ENCODE results near the gene ETNK1.

ETNK1 gene

DNA sequence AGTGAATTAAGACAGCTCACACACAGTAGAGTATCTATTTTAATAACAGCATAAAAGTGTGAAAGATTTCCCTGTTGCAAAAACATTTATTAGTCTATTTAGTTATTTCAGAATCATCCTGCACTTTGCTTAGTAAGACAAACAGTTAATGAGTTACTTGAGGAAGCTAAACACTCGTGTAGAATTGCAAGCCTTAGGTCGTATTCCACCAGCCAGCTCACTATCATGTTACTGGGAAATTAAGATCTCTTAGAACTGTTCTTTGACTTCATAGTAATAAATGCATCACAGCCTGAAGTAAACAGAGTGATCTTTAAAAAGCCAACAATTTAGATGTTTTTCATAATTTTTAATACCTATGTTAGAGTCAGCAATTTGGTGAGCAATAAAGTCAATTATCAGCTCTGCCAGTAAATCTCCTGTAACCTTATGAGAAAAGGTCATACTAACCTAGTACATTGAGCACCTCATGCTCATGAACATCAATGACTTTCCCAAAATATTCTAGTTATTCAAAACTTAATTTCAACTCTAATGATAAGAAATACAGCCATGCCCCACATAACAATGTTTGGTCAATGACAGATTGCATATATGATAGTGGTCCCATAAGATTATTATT lies 26.7 kb upstream of the ETNK1 start:
- TF ChIP-seq REST (IDR thresholded peaks at IDR 0.05; ENCODE audit: insufficient replicate concordance, low read depth) (no peak), GABPA (IDR thresholded peaks at IDR 0.05; ENCODE audit: low read depth) (no peak), POLR2AphosphoS5 (IDR thresholded peaks at IDR 0.05; ENCODE audit: low read depth) (no peak), SPI1 (IDR thresholded peaks at IDR 0.05; ENCODE audit: borderline replicate concordance, low read depth) (no peak), CTCF (IDR thresholded peaks at IDR 0.05; ENCODE audit: insufficient read depth, low read length) (no peak)
- H3K4me3 ChIP-seq (replicated peaks; ENCODE audit: insufficient read depth, low read length), result no peak overlapping the region
- no peak overlapping the region for H3K27ac ChIP-seq (replicated peaks)
- H3K27me3 ChIP-seq (ENCODE audit: insufficient read depth, poor library complexity, severe bottlenecking), result no peaks in the 10 kb centered on the region
- no peak for DNase-seq (ENCODE audit: low read depth in 1 of 2, low spot score in 1 of 2)

- Histone ChIP-seq H3K27me3 (ENCODE audit: insufficient read depth, poor library complexity, severe bottlenecking) (no peaks in the 10 kb centered on the region), H3K4me3 (replicated peaks; ENCODE audit: insufficient read depth, low read length) (no peak overlapping the region), H3K27ac (replicated peaks) (no peak overlapping the region)
- no peak for DNase-seq (ENCODE audit: low read depth in 1 of 2, low spot score in 1 of 2)
- TF ChIP-seq GABPA (IDR thresholded peaks at IDR 0.05; ENCODE audit: low read depth), result no peak
- TF ChIP-seq SPI1 (IDR thresholded peaks at IDR 0.05; ENCODE audit: borderline replicate concordance, low read depth), result no peak
- TF ChIP-seq CTCF (IDR thresholded peaks at IDR 0.05; ENCODE audit: insufficient read depth, low read length), result no peak
Observed at GRCh38 chr12:22598763-22599161, 26.2 kb upstream of the ETNK1 start.

GRCh38 chr12:22600181-22600580 lies 24.8 kb upstream of the ETNK1 start:
- no peak for DNase-seq (ENCODE audit: low read depth in 1 of 2, low spot score in 1 of 2)
- H3K27me3 ChIP-seq (ENCODE audit: insufficient read depth, poor library complexity, severe bottlenecking), result no peaks in the 10 kb centered on the region
- no peak for TF ChIP-seq REST (IDR thresholded peaks at IDR 0.05; ENCODE audit: insufficient replicate concordance, low read depth)
- no peak for TF ChIP-seq GABPA (IDR thresholded peaks at IDR 0.05; ENCODE audit: low read depth)
- no peak for TF ChIP-seq SPI1 (IDR thresholded peaks at IDR 0.05; ENCODE audit: borderline replicate concordance, low read depth)
- TF ChIP-seq CTCF (IDR thresholded peaks at IDR 0.05; ENCODE audit: insufficient read depth, low read length), result no peak
- no peak for TF ChIP-seq POLR2AphosphoS5 (IDR thresholded peaks at IDR 0.05; ENCODE audit: low read depth)
- H3K27ac ChIP-seq (replicated peaks), result no peak overlapping the region
- no peak overlapping the region for H3K4me3 ChIP-seq (replicated peaks; ENCODE audit: insufficient read depth, low read length)

- Histone ChIP-seq H3K27me3 (ENCODE audit: insufficient read depth, poor library complexity, severe bottlenecking) (no peaks in the 10 kb centered on the region), H3K4me3 (replicated peaks; ENCODE audit: insufficient read depth, low read length) (no peak overlapping the region), H3K27ac (replicated peaks) (no peak overlapping the region)
- DNase-seq (ENCODE audit: low read depth in 1 of 2, low spot score in 1 of 2), result no peak
- TF ChIP-seq REST (IDR thresholded peaks at IDR 0.05; ENCODE audit: insufficient replicate concordance, low read depth) (no peak), POLR2AphosphoS5 (IDR thresholded peaks at IDR 0.05; ENCODE audit: low read depth) (no peak), GABPA (IDR thresholded peaks at IDR 0.05; ENCODE audit: low read depth) (no peak), SPI1 (IDR thresholded peaks at IDR 0.05; ENCODE audit: borderline replicate concordance, low read depth) (no peak), CTCF (IDR thresholded peaks at IDR 0.05; ENCODE audit: insufficient read depth, low read length) (no peak)
Observed at GRCh38 chr12:22609501-22609900, 15.5 kb upstream of the ETNK1 start.
